Adrenal gland (tissue), 12 donors: Measurements from ENCODE around the gene KIF24. TPM values are rescaled to one million over a fixed set of nuclear protein-coding genes. Genes with fewer than 3 reads are reported as not detected.

ENCODE experiments used
- DNase-seq, 7 donors: peaks; one replicate each; pipeline ENCODE4 v3.0.0-alpha.2; 2019 to 2020
- H3K27ac ChIP-seq, 5 donors: fragments of 200-600 bp; sonication (generic) in 4 of 5; 1 replicate in 3 of 5; 2 replicates in 2 of 5; pipeline versions ENCODE4 v1.5.1 to v1.8.0; 2016 to 2020; ENCODE audit warnings: mild to moderate bottlenecking in 1 of 5
- H3K27me3 ChIP-seq: fragments of 200-600 bp; 2 replicates; pipeline ENCODE4 v1.8.0; 2021
- H3K36me3 ChIP-seq, 2 donors: fragments of 200-600 bp; replicated peaks in 1 of 2; 1 replicate in 1 of 2; 2 replicates in 1 of 2; pipeline versions ENCODE4 v1.5.1 to v1.8.0; 2018 to 2022
- H3K4me1 ChIP-seq, 2 donors: fragments of 200-600 bp; replicated peaks in 1 of 2; 1 replicate in 1 of 2; 2 replicates in 1 of 2; pipeline versions ENCODE4 v1.5.1 to v1.8.0; 2018 to 2021
- H3K4me3 ChIP-seq, 4 donors: fragments of 200-600 bp; sonication (generic) in 3 of 4; one replicate each; pipeline ENCODE4 v1.5.1; 2016 to 2018
- H3K9me3 ChIP-seq, 3 donors: fragments of 200-600 bp; sonication (generic) in 1 of 3; replicated peaks in 1 of 3; 1 replicate in 2 of 3; 2 replicates in 1 of 3; pipeline versions ENCODE4 v1.5.1 to v1.8.0; 2016 to 2021
- CTCF ChIP-seq, 6 experiments: fragments of 450-650 bp in 4 of 6; fragments of 200-600 bp in 2 of 6; sonication (generic) in 1 of 6; IDR thresholded peaks; 1 replicate in 5 of 6; 2 replicates in 1 of 6; pipeline versions ENCODE4 v1.5.1 to v1.8.0; 2016 to 2021; ENCODE audit warnings: antibody characterized with exemption in 6 of 6, mild to moderate bottlenecking in 2 of 6, moderate library complexity in 1 of 6
- POLR2A ChIP-seq, 2 donors: fragments of 450-650 bp; IDR thresholded peaks; one replicate each; pipeline ENCODE4 v1.6.1; 2017; ENCODE audit warnings: antibody characterized with exemption in 2 of 2, mild to moderate bottlenecking in 2 of 2, moderate library complexity in 1 of 2
- WGBS, 4 donors: extraction: QIAGEN DNeasy Blood & Tissue Kit in 2 of 4; methylation state at CpG; one replicate each; pipeline versions ENCODE4 v1.1.5 to v1.1.7; 2013 to 2017; 5-methylcytosine and 5-hydroxymethylcytosine counted together
- intact Hi-C, 2 donors: fragments of 100-400 bp; cut with DNase I; formaldehyde crosslinking; loops; one replicate each; pipeline versions ENCODE4 v1.14.1 to v1.15.0; 2022 to 2023
- polyA plus RNA-seq, 3 donors: library from polyadenylated mRNA; stranded (reverse); fragments of 200-250 nt in 2 of 3; fragments of 350-450 nt in 1 of 3; fragmentation: Illumina TruSeq in 1 of 3; extraction: RNeasy Lipid Tissue Mini Kit (QIAGEN cat#74804) in 1 of 3; gene quantifications; one replicate each; pipeline ENCODE4 v1.2.3, GENCODE V29; 2013 to 2014
- total RNA-seq, 9 donors: library from RNA; depleted of rRNA in 4 of 9; stranded (reverse); fragments of >200 nt in 4 of 9; fragments of 120-200 nt in 1 of 9; fragmentation: NEBNext Ultra II Directional in 1 of 9; extraction: Animal tissue kit (Norgen Biotek cat#: 25700) in 1 of 9; gene quantifications; one replicate each; pipeline versions ENCODE4 v1.1.0 to v1.2.4, GENCODE V29; 2013 to 2023
- donor health status: healthy with polysubstance abuse.
- donor health status: Bipolar disorder and iron deficiency.
- donor health status: DM: yes; HTN: yes; CAD: no.
- donor health status: DM: no; HTN: no; CAD: no.
- donor health status: DM: no; HTN: no; CAD: no.
- donor health status: DM: yes; HTN: yes; CAD: no.

Gene KIF24
- total and polyA plus RNA-seq, 12 donors = 0.57 to 2.7 (median 1.2) TPM

DNA sequence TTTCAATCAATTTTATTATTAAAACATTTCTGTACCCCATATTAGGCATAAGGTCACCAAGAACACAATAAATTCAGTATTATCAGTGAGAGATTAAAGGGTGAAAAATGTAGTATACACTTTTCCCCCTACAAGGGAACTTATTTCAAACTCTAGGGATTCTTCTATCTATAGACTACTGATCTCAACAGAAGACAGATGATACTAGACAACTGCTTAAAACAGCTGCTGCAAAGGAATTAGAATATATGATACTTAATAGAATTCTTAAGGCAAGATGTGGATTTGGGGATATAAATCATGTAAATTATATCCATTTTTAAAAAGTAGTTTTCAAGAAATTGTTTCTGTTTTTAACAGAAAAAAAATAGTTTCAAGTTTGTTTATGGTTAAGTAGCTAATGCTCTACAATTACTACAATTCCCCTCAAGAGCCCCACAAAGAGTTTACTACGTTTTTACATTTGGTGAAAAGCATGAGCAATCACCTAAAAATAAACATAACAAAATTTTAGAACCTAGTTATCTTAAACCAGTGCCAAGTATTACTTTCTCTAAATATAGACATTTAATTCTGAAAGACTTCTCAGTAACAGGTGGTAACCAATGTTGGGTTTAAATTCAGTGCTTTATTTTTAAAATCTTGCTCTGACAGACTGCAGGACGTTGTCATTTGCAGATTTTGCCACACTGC lies 6.0 kb downstream of the KIF24 start:
- H3K27me3 ChIP-seq = no peaks in the 10 kb centered on the region
- no peaks in the 10 kb centered on the region for H3K9me3 ChIP-seq
- no peak overlapping the region for H3K27ac ChIP-seq
- DNase-seq = no peak
- no peak for TF ChIP-seq POLR2A (IDR thresholded peaks at IDR 0.05)
- TF ChIP-seq CTCF (IDR thresholded peaks at IDR 0.05) = no peak
- peaks cover under 1% of the 10 kb centered on the region in 2 donors for H3K4me1 ChIP-seq
- intact Hi-C loops = no loop called here
- H3K36me3 ChIP-seq = no peaks in the 10 kb centered on the region
- WGBS, 4 donors = 64 to 78% (median 72%) methylated on average over 2 of the region's 2 CpGs
- no peak overlapping the region for H3K4me3 ChIP-seq

- H3K4me1 ChIP-seq = no peaks in the 10 kb centered on the region
- no peak for DNase-seq
- no peaks in the 10 kb centered on the region for H3K9me3 ChIP-seq
- H3K27ac ChIP-seq = no peak overlapping the region
- TF ChIP-seq CTCF (IDR thresholded peaks at IDR 0.05) (no peak), POLR2A (IDR thresholded peaks at IDR 0.05) (no peak)
- no peaks in the 10 kb centered on the region for H3K36me3 ChIP-seq
- 86 to 95% (median 89%) methylated on average over 7 of the region's 7 CpGs for WGBS, 4 donors
- no peaks in the 10 kb centered on the region for H3K27me3 ChIP-seq
- intact Hi-C loops = no loop called here
- no peak overlapping the region for H3K4me3 ChIP-seq
Measured at GRCh38 chr9:34321451-34321850, 7.6 kb downstream of the KIF24 start.

DNA sequence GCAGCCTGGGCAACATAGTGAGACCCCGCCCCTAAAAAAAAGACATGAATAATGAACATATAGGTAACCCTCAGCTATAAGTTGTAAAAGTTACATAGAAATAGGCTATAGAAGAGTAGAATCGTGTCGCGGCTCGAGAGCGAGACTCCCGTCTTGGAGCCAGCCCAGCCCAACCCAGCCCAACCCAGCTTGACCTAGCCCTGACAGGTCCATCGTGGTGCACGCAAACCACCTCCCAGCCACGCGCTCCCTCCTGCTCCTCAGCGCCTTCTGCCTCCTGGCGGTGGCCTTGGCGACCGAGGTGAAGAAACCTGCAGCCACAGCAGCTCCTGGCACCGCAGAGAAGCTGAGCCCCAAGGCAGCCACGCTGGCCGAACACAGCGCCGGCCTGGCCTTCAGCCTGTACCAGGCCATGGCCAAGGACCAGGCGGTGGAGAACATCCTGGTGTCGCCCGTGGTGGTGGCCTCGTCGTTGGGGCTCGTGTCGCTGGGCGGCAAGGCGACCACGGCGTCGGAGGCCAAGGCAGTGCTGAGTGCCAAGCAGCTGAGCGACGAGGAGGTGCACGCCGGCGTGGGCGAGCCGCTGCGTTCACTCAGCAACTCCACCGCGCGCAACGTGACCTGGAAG lies 10.8 kb downstream of the KIF24 start:
- Histone ChIP-seq H3K27me3 (no peaks in the 10 kb centered on the region), H3K4me1 (peaks cover 0 to 8% of the 10 kb centered on the region in 2 donors), H3K27ac (no peak overlapping the region), H3K9me3 (no peaks in the 10 kb centered on the region), H3K36me3 (no peaks in the 10 kb centered on the region), H3K4me3 (no peak overlapping the region)
- DNase-seq = no peak
- TF ChIP-seq POLR2A (IDR thresholded peaks at IDR 0.05) (no peak), CTCF (IDR thresholded peaks at IDR 0.05) (no peak)
- intact Hi-C loops = no loop called here
- WGBS, 4 donors = 93 to 97% (median 95%) methylated on average over 25 to 44 of the region's 44 CpGs

DNA sequence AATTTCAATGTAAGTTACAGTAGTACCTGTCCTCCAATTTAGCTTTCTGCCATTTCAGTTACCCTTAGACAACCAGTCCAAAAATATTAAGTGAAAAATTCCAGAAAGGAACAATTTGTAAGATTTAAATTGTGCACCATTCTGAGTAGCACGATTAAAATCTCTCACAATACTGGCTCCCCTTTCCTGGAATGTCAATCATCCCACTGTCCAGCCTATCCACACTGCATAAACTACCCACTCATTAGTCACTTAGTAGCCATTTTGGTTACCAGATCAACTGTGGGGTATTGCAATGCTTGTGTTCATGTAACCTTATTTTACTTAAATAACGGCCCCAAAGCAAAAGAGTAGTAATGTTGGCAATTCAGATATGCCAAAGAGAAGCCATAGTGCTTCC lies 11.6 kb downstream of the KIF24 start:
- intact Hi-C loops = no loop called here
- H3K27ac ChIP-seq = no peak overlapping the region
- no peak overlapping the region for H3K4me3 ChIP-seq
- H3K27me3 ChIP-seq = no peaks in the 10 kb centered on the region
- WGBS, 4 donors = 82 to 95% (median 92%) methylated on average over 2 of the region's 2 CpGs
- no peak for DNase-seq
- TF ChIP-seq CTCF (IDR thresholded peaks at IDR 0.05) (no peak), POLR2A (IDR thresholded peaks at IDR 0.05) (no peak)
- H3K9me3 ChIP-seq = no peaks in the 10 kb centered on the region
- peaks cover 0 to 8% of the 10 kb centered on the region in 2 donors for H3K4me1 ChIP-seq
- H3K36me3 ChIP-seq = no peaks in the 10 kb centered on the region
